GM11168 (cell line): Measurements from ENCODE around the gene CLEC5A.
"Not testable (repeated sequence)": the region's sequence is repeated elsewhere in the genome, so short reads cannot be mapped to it uniquely, and the experiment has no call there.

Source experiments
- in situ Hi-C: fragments of 300-500 bp; cut with MboI; formaldehyde crosslinking; loops from one replicate; pipeline ENCODE4 v1.12.0; 2022; ENCODE audit warnings: low sequenced_read_pairs; ENCODE audit not compliant: unreplicated experiment

The CLEC5A gene

GRCh38 chr7:141946796-141947195 lies at the start of gene CLEC5A:
Gene CLEC5A (minus strand): TSS chr7:141946974. CDS start chr7:141946292, 682 bp downstream.
- in situ Hi-C loops = no loop called here

- in situ Hi-C loops = no loop called here
Measured at GRCh38 chr7:141993354-141993753, 46.6 kb upstream of the CLEC5A start.

GRCh38 chr7:141992688-141993087 lies 45.9 kb upstream of the CLEC5A start:
- in situ Hi-C loops = no loop called here

GRCh38 chr7:141992156-141992555 lies 45.4 kb upstream of the CLEC5A start:
- in situ Hi-C loops = no loop called here

GRCh38 chr7:141991140-141991539 lies 44.4 kb upstream of the CLEC5A start:
- in situ Hi-C loops = no loop called here

- in situ Hi-C loops = no loop called here
Measured at GRCh38 chr7:141990011-141990725, 43.4 kb upstream of the CLEC5A start.

- in situ Hi-C loops = not testable (repeated sequence)
Measured at GRCh38 chr7:141987803-141988202, 41.0 kb upstream of the CLEC5A start.

- in situ Hi-C loops = no loop called here
Measured at GRCh38 chr7:141986923-141987322, 40.1 kb upstream of the CLEC5A start.

GRCh38 chr7:141985926-141986325 lies 39.2 kb upstream of the CLEC5A start:
- in situ Hi-C loops = not testable (repeated sequence)

GRCh38 chr7:141979568-141979967 lies 32.8 kb upstream of the CLEC5A start:
- in situ Hi-C loops = no loop called here

- in situ Hi-C loops = no loop called here
Measured at GRCh38 chr7:141978351-141978750, 31.6 kb upstream of the CLEC5A start.

GRCh38 chr7:141976524-141977245 lies 29.9 kb upstream of the CLEC5A start:
- in situ Hi-C loops = no loop called here

GRCh38 chr7:141975806-141976523 lies 29.2 kb upstream of the CLEC5A start:
- in situ Hi-C loops = no loop called here

GRCh38 chr7:141974831-141975230 lies 28.1 kb upstream of the CLEC5A start:
- in situ Hi-C loops = no loop called here

- in situ Hi-C loops = no loop called here
Measured at GRCh38 chr7:141973673-141974072, 26.9 kb upstream of the CLEC5A start, which contains the start of gene TAS2R38. Gene TAS2R38 (minus strand): TSS chr7:141973773. CDS start chr7:141973689, 84 bp downstream.

GRCh38 chr7:141960687-141961422 lies 14.1 kb upstream of the CLEC5A start:
- in situ Hi-C loops = no loop called here

GRCh38 chr7:141956084-141956483 lies 9.3 kb upstream of the CLEC5A start:
- in situ Hi-C loops = no loop called here

GRCh38 chr7:141954334-141954733 lies 7.6 kb upstream of the CLEC5A start:
- in situ Hi-C loops = no loop called here

GRCh38 chr7:141952461-141952860 lies 5.7 kb upstream of the CLEC5A start:
- in situ Hi-C loops = no loop called here

- in situ Hi-C loops = no loop called here
Measured at GRCh38 chr7:141950806-141951205, 4.0 kb upstream of the CLEC5A start.
